ENCODE results near the gene ELAC2.

ELAC2 gene

GRCh38 chr17:12990926-12991325 lies 26.9 kb downstream of the ELAC2 start:
- TF ChIP-seq GATA2 (IDR thresholded peaks at IDR 0.05; ENCODE audit: low read depth, low read length) (no peak), GATA3 (IDR thresholded peaks at IDR 0.05; ENCODE audit: low read depth, low read length) (no peak)

- TF ChIP-seq GATA3 (IDR thresholded peaks at IDR 0.05; ENCODE audit: low read depth, low read length) = no peak
These were observed 27.6 kb downstream of the ELAC2 start for GRCh38 chr17:12990041-12990808.

- TF ChIP-seq GATA2 (IDR thresholded peaks at IDR 0.05; ENCODE audit: low read depth, low read length) = no peak
- no peak for TF ChIP-seq GATA3 (IDR thresholded peaks at IDR 0.05; ENCODE audit: low read depth, low read length)
These were observed 30.7 kb downstream of the ELAC2 start for GRCh38 chr17:12987120-12987519.

GRCh38 chr17:12985431-12986293 lies 32.2 kb downstream of the ELAC2 start:
- TF ChIP-seq GATA2 (IDR thresholded peaks at IDR 0.05; ENCODE audit: low read depth, low read length) = no peak
- no peak for TF ChIP-seq GATA3 (IDR thresholded peaks at IDR 0.05; ENCODE audit: low read depth, low read length)

- TF ChIP-seq GATA3 (IDR thresholded peaks at IDR 0.05; ENCODE audit: low read depth, low read length) = no peak
- no peak for TF ChIP-seq GATA2 (IDR thresholded peaks at IDR 0.05; ENCODE audit: low read depth, low read length)
These were observed 33.6 kb downstream of the ELAC2 start for GRCh38 chr17:12983991-12984884.

GRCh38 chr17:12982224-12982623 lies 35.6 kb downstream of the ELAC2 start:
- TF ChIP-seq GATA3 (IDR thresholded peaks at IDR 0.05; ENCODE audit: low read depth, low read length) = no peak
- TF ChIP-seq GATA2 (IDR thresholded peaks at IDR 0.05; ENCODE audit: low read depth, low read length) = no peak

- TF ChIP-seq GATA2 (IDR thresholded peaks at IDR 0.05; ENCODE audit: low read depth, low read length) (no peak), GATA3 (IDR thresholded peaks at IDR 0.05; ENCODE audit: low read depth, low read length) (no peak)
These were observed 37.9 kb downstream of the ELAC2 start for GRCh38 chr17:12979826-12980500.

- TF ChIP-seq GATA2 (IDR thresholded peaks at IDR 0.05; ENCODE audit: low read depth, low read length) (no peak), GATA3 (IDR thresholded peaks at IDR 0.05; ENCODE audit: low read depth, low read length) (no peak)
These were observed 38.6 kb downstream of the ELAC2 start for GRCh38 chr17:12979246-12979645.

- TF ChIP-seq GATA3 (IDR thresholded peaks at IDR 0.05; ENCODE audit: low read depth, low read length) = no peak
These were observed 40.6 kb downstream of the ELAC2 start for GRCh38 chr17:12977008-12977751.

GRCh38 chr17:12974005-12974531 lies 43.8 kb downstream of the ELAC2 start:
- TF ChIP-seq GATA3 (IDR thresholded peaks at IDR 0.05; ENCODE audit: low read depth, low read length) (no peak), GATA2 (IDR thresholded peaks at IDR 0.05; ENCODE audit: low read depth, low read length) (no peak)

- TF ChIP-seq GATA2 (IDR thresholded peaks at IDR 0.05; ENCODE audit: low read depth, low read length) = no peak
- TF ChIP-seq GATA3 (IDR thresholded peaks at IDR 0.05; ENCODE audit: low read depth, low read length) = no peak
These were observed 44.3 kb downstream of the ELAC2 start for GRCh38 chr17:12973496-12974004.

- TF ChIP-seq GATA2 (IDR thresholded peaks at IDR 0.05; ENCODE audit: low read depth, low read length) (no peak), GATA3 (IDR thresholded peaks at IDR 0.05; ENCODE audit: low read depth, low read length) (no peak)
These were observed 49.9 kb downstream of the ELAC2 start for GRCh38 chr17:12967962-12968361.
